Measurements from ENCODE around the gene FEZF2.

Gene FEZF2

GRCh38 chr3:62375655-62376453, 2.5 kb upstream of the FEZF2 start:
- TF ChIP-seq, protein P1, sequence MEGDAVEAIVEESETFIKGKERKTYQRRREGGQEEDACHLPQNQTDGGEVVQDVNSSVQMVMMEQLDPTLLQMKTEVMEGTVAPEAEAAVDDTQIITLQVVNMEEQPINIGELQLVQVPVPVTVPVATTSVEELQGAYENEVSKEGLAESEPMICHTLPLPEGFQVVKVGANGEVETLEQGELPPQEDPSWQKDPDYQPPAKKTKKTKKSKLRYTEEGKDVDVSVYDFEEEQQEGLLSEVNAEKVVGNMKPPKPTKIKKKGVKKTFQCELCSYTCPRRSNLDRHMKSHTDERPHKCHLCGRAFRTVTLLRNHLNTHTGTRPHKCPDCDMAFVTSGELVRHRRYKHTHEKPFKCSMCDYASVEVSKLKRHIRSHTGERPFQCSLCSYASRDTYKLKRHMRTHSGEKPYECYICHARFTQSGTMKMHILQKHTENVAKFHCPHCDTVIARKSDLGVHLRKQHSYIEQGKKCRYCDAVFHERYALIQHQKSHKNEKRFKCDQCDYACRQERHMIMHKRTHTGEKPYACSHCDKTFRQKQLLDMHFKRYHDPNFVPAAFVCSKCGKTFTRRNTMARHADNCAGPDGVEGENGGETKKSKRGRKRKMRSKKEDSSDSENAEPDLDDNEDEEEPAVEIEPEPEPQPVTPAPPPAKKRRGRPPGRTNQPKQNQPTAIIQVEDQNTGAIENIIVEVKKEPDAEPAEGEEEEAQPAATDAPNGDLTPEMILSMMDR (IDR thresholded peaks at IDR 0.05; ENCODE audit: low read depth, low read length): no peak
- no peak overlapping the region for H3K4me3 ChIP-seq (ENCODE audit: low read depth, low read length)
- no peaks in the 10 kb centered on the region for H3K4me1 ChIP-seq
- peaks cover 80% of the 10 kb centered on the region for H3K27me3 ChIP-seq
- no peak for DNase-seq
- no peaks in the 10 kb centered on the region; the same call in 1 of the 2 replicates for H3K9me3 ChIP-seq
- no peaks in the 10 kb centered on the region for H3K36me3 ChIP-seq

DNA sequence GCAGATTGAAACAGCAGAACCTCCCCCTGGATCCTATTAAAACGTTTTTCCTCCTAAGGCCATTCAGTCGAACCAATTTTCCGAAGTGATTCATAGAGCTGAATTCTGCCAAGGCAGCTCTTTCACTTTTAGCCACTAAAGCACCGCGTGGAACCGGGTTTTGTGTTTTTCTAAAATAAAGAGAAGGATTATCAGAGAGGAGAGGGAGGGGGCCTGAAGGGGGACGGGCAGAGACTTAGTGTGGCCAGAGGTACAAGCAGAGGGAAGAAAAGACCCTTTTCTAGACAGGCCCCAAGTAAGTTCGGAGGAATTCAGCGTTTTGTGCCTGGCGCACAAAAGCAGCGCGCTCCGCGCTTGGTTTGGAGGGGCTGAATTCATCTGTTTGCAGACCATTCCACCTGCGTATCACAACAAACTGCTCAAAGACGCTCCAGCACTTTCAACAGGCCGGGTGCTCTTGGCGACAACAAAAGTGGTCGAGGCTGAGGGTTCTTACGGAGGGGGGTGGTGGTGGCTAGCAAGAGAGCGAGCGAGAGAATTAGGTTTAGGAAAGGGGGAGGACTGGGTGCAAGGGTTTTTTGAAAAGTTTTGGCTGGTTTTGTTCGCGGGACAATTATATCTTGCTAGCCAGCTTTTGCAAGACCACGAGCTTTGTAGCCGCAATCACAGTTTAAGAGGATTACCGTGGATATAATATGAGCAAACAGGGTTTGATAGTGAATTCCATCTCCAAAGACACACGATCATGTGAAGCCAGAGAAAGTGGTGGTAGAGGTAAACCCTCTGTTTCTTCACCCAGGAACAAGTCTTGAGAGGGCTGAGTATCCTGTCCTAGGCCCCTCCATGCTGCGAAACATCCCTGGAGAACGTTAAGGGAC, 1.2 kb upstream of the FEZF2 start:
- Histone ChIP-seq H3K27me3 (peaks cover 81% of the 10 kb centered on the region), H3K4me3 (ENCODE audit: low read depth, low read length) (peak overlapping the region; percentile 21), H3K4me1 (no peaks in the 10 kb centered on the region), H3K9me3 (no peaks in the 10 kb centered on the region; the same call in 1 of the 2 replicates), H3K36me3 (no peaks in the 10 kb centered on the region)
- no peak for DNase-seq
- TF ChIP-seq, protein P1 (IDR thresholded peaks at IDR 0.05; ENCODE audit: low read depth, low read length): no peak

GRCh38 chr3:62373714-62374333, 474 bp upstream of the FEZF2 start:
- Histone ChIP-seq H3K9me3 (no peaks in the 10 kb centered on the region; the same call in 1 of the 2 replicates), H3K4me1 (no peaks in the 10 kb centered on the region), H3K4me3 (ENCODE audit: low read depth, low read length) (peak overlapping the region; percentile 21), H3K27me3 (peaks cover 81% of the 10 kb centered on the region), H3K36me3 (no peaks in the 10 kb centered on the region)
- TF ChIP-seq, protein P1 (IDR thresholded peaks at IDR 0.05; ENCODE audit: low read depth, low read length): no peak
- peak; percentile 11 for DNase-seq

- TF ChIP-seq, protein P1 (IDR thresholded peaks at IDR 0.05; ENCODE audit: low read depth, low read length): no peak
- H3K36me3 ChIP-seq: no peaks in the 10 kb centered on the region
- peak; percentile 12 for DNase-seq
- peaks cover 4% of the 10 kb centered on the region; the same call in 1 of the 2 replicates for H3K9me3 ChIP-seq
- H3K4me3 ChIP-seq (ENCODE audit: low read depth, low read length): peak overlapping the region; percentile 14; the same call in 1 of the 2 replicates
- peaks cover 86% of the 10 kb centered on the region for H3K27me3 ChIP-seq
- no peaks in the 10 kb centered on the region for H3K4me1 ChIP-seq
Measured at GRCh38 chr3:62372621-62373041, 719 bp downstream of the FEZF2 start.

DNA sequence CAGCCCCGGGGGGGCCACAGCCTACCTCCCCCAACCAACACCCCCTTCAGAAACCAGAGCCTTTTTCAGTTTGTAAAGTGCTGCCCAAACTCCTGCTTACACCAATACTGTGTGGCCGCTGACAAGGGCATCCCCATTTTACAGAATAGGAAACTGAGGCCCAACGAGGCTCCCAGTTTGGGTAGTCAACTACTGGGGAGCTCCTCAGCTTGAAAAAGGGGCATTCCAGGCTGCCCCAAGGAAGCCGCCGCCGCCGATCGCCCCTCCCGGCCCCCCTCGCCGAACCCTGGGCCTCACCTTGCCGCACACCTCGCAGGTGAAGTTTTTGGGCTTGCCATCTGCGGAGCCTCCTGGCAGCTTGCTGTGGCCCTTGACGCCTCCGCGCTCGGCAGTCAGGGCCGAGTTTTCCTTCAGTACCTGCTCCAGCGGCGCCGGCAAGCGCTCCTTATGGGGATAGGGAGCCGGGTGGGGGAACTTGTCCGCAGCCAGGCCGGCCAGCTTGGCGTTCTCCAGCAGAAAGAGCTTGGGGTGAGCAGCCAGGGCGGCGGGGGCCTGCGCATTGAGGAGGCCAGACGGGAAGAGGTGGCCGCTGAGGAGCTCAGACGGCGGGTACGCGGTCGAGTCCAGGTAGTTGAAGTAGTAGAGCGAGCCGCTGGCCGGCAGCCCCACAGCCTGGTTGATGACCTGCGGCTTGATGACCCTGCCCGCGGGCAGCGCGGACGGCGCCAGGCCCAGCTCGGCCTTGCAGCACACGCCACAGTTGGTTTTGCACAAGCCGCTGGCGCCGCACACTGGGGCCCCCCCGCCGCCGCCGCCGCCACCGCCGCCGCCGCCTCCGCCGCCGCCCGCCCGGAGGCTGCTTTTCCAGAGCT, 1.4 kb downstream of the FEZF2 start:
- Histone ChIP-seq H3K36me3 (no peaks in the 10 kb centered on the region), H3K27me3 (peaks cover 93% of the 10 kb centered on the region), H3K9me3 (peaks cover 4% of the 10 kb centered on the region; the same call in 1 of the 2 replicates), H3K4me1 (no peaks in the 10 kb centered on the region), H3K4me3 (ENCODE audit: low read depth, low read length) (no peak overlapping the region)
- DNase-seq: peak; percentile 21
- TF ChIP-seq, protein P1 (IDR thresholded peaks at IDR 0.05; ENCODE audit: low read depth, low read length): no peak

Measured in BE2C (cell line).